ENCODE data around the gene NUBP2.
A peak's percentile ranks its signal among the peaks of the same experiment; 100 is the strongest.

Gene NUBP2

GRCh38 chr16:1782408-1783264 lies at the start of gene NUBP2, which contains the start of gene SPSB3:
NUBP2 (plus strand) TSS chr16:1782960; CDS start chr16:1783021, 61 bp downstream.
SPSB3 (minus strand) TSS chr16:1782571; CDS start chr16:1781483, 1,088 bp downstream.
- peaks cover 24% of the 10 kb centered on the region for H3K36me3 ChIP-seq (ENCODE audit: insufficient read depth, low read length)
- peak within 1 kb of the TSS; percentile 80 for H3K27ac ChIP-seq (ENCODE audit: low read depth, low read length)
- no peaks in the 10 kb centered on the region for H3K9me3 ChIP-seq (ENCODE audit: low read length)
- H3K9ac ChIP-seq (ENCODE audit: low read length), result peak within 1 kb of the TSS; percentile 76
- H3K4me3 ChIP-seq (ENCODE audit: low read depth in 1 of 2, low read length in 2 of 2), result peak within 1 kb of the TSS; percentile 80 to 97
- H3K4me1 ChIP-seq (ENCODE audit: insufficient read depth, low read length), result peaks cover 28% of the 10 kb centered on the region
- H3K27me3 ChIP-seq (ENCODE audit: control insufficient read depth in 1 of 2, insufficient read depth in 2 of 2, low read length in 2 of 2), result no peaks in the 10 kb centered on the region

GRCh38 chr16:1734123-1734522 lies 48.6 kb upstream of the NUBP2 start:
- Histone ChIP-seq H3K27me3 (ENCODE audit: control insufficient read depth in 1 of 2, insufficient read depth in 2 of 2, low read length in 2 of 2) (no peaks in the 10 kb centered on the region), H3K9ac (ENCODE audit: low read length) (no peak overlapping the region), H3K4me3 (ENCODE audit: low read depth in 1 of 2, low read length in 2 of 2) (no peak overlapping the region), H3K4me1 (ENCODE audit: insufficient read depth, low read length) (no peaks in the 10 kb centered on the region), H3K36me3 (ENCODE audit: insufficient read depth, low read length) (peaks cover 42% of the 10 kb centered on the region), H3K9me3 (ENCODE audit: low read length) (no peaks in the 10 kb centered on the region), H3K27ac (ENCODE audit: low read depth, low read length) (no peak overlapping the region)

- H3K36me3 ChIP-seq (ENCODE audit: insufficient read depth, low read length), result peaks cover 38% of the 10 kb centered on the region
- no peak overlapping the region for H3K27ac ChIP-seq (ENCODE audit: low read depth, low read length)
- H3K4me3 ChIP-seq (ENCODE audit: low read depth in 1 of 2, low read length in 2 of 2), result no peak overlapping the region
- H3K4me1 ChIP-seq (ENCODE audit: insufficient read depth, low read length), result no peaks in the 10 kb centered on the region
- no peak overlapping the region for H3K9ac ChIP-seq (ENCODE audit: low read length)
- no peaks in the 10 kb centered on the region for H3K9me3 ChIP-seq (ENCODE audit: low read length)
- H3K27me3 ChIP-seq (ENCODE audit: control insufficient read depth in 1 of 2, insufficient read depth in 2 of 2, low read length in 2 of 2), result no peaks in the 10 kb centered on the region
These were observed 47.9 kb upstream of the NUBP2 start for GRCh38 chr16:1734816-1735215.

GRCh38 chr16:1740234-1740633 lies 42.5 kb upstream of the NUBP2 start:
- Histone ChIP-seq H3K27me3 (ENCODE audit: control insufficient read depth in 1 of 2, insufficient read depth in 2 of 2, low read length in 2 of 2) (no peaks in the 10 kb centered on the region), H3K9me3 (ENCODE audit: low read length) (no peaks in the 10 kb centered on the region), H3K4me1 (ENCODE audit: insufficient read depth, low read length) (no peaks in the 10 kb centered on the region), H3K27ac (ENCODE audit: low read depth, low read length) (no peak overlapping the region), H3K36me3 (ENCODE audit: insufficient read depth, low read length) (peaks cover 19% of the 10 kb centered on the region), H3K4me3 (ENCODE audit: low read depth in 1 of 2, low read length in 2 of 2) (no peak overlapping the region), H3K9ac (ENCODE audit: low read length) (no peak overlapping the region)

- H3K9me3 ChIP-seq (ENCODE audit: low read length), result no peaks in the 10 kb centered on the region
- no peak overlapping the region for H3K4me3 ChIP-seq (ENCODE audit: low read depth in 1 of 2, low read length in 2 of 2)
- H3K9ac ChIP-seq (ENCODE audit: low read length), result no peak overlapping the region
- no peaks in the 10 kb centered on the region for H3K4me1 ChIP-seq (ENCODE audit: insufficient read depth, low read length)
- no peaks in the 10 kb centered on the region for H3K27me3 ChIP-seq (ENCODE audit: control insufficient read depth in 1 of 2, insufficient read depth in 2 of 2, low read length in 2 of 2)
- no peak overlapping the region for H3K27ac ChIP-seq (ENCODE audit: low read depth, low read length)
- peaks cover 19% of the 10 kb centered on the region for H3K36me3 ChIP-seq (ENCODE audit: insufficient read depth, low read length)
These were observed 41.8 kb upstream of the NUBP2 start for GRCh38 chr16:1740781-1741490.

GRCh38 chr16:1741553-1742165 lies 41.1 kb upstream of the NUBP2 start:
- peaks cover 19% of the 10 kb centered on the region for H3K36me3 ChIP-seq (ENCODE audit: insufficient read depth, low read length)
- no peaks in the 10 kb centered on the region for H3K9me3 ChIP-seq (ENCODE audit: low read length)
- no peaks in the 10 kb centered on the region for H3K27me3 ChIP-seq (ENCODE audit: control insufficient read depth in 1 of 2, insufficient read depth in 2 of 2, low read length in 2 of 2)
- H3K4me1 ChIP-seq (ENCODE audit: insufficient read depth, low read length), result no peaks in the 10 kb centered on the region
- H3K27ac ChIP-seq (ENCODE audit: low read depth, low read length), result no peak overlapping the region
- no peak overlapping the region for H3K9ac ChIP-seq (ENCODE audit: low read length)
- H3K4me3 ChIP-seq (ENCODE audit: low read depth in 1 of 2, low read length in 2 of 2), result no peak overlapping the region

- Histone ChIP-seq H3K4me3 (ENCODE audit: low read depth in 1 of 2, low read length in 2 of 2) (no peak overlapping the region), H3K9me3 (ENCODE audit: low read length) (no peaks in the 10 kb centered on the region), H3K27ac (ENCODE audit: low read depth, low read length) (no peak overlapping the region), H3K9ac (ENCODE audit: low read length) (no peak overlapping the region), H3K27me3 (ENCODE audit: control insufficient read depth in 1 of 2, insufficient read depth in 2 of 2, low read length in 2 of 2) (no peaks in the 10 kb centered on the region), H3K36me3 (ENCODE audit: insufficient read depth, low read length) (peaks cover 37% of the 10 kb centered on the region), H3K4me1 (ENCODE audit: insufficient read depth, low read length) (no peaks in the 10 kb centered on the region)
These were observed 39.1 kb upstream of the NUBP2 start for GRCh38 chr16:1743376-1744337.

GRCh38 chr16:1744338-1744840 lies 38.4 kb upstream of the NUBP2 start:
- H3K9ac ChIP-seq (ENCODE audit: low read length), result no peak overlapping the region
- H3K27me3 ChIP-seq (ENCODE audit: control insufficient read depth in 1 of 2, insufficient read depth in 2 of 2, low read length in 2 of 2), result no peaks in the 10 kb centered on the region
- H3K36me3 ChIP-seq (ENCODE audit: insufficient read depth, low read length), result peaks cover 44% of the 10 kb centered on the region
- no peak overlapping the region for H3K27ac ChIP-seq (ENCODE audit: low read depth, low read length)
- no peaks in the 10 kb centered on the region for H3K9me3 ChIP-seq (ENCODE audit: low read length)
- H3K4me1 ChIP-seq (ENCODE audit: insufficient read depth, low read length), result no peaks in the 10 kb centered on the region
- no peak overlapping the region for H3K4me3 ChIP-seq (ENCODE audit: low read depth in 1 of 2, low read length in 2 of 2)

- no peaks in the 10 kb centered on the region for H3K9me3 ChIP-seq (ENCODE audit: low read length)
- no peak overlapping the region for H3K27ac ChIP-seq (ENCODE audit: low read depth, low read length)
- no peaks in the 10 kb centered on the region for H3K27me3 ChIP-seq (ENCODE audit: control insufficient read depth in 1 of 2, insufficient read depth in 2 of 2, low read length in 2 of 2)
- H3K4me3 ChIP-seq (ENCODE audit: low read depth in 1 of 2, low read length in 2 of 2), result no peak overlapping the region
- H3K9ac ChIP-seq (ENCODE audit: low read length), result no peak overlapping the region
- H3K36me3 ChIP-seq (ENCODE audit: insufficient read depth, low read length), result peaks cover 49% of the 10 kb centered on the region
- H3K4me1 ChIP-seq (ENCODE audit: insufficient read depth, low read length), result no peaks in the 10 kb centered on the region
These were observed 37.4 kb upstream of the NUBP2 start for GRCh38 chr16:1745181-1745899.
